GM12878 (cell line): ENCODE data around the gene ZNF684. TPM values are rescaled to one million over a fixed set of nuclear protein-coding genes. Genes with fewer than 3 reads are reported as not detected.

Source experiments
- ATAC-seq: fragments of 200-7000 bp; cut with Tn5 transposase; 3 replicates; pipeline ENCODE4 v1.9.1; 2020; ENCODE audit warnings: mild to moderate bottlenecking, moderate library complexity
- BruUV-seq: library from RNA; stranded (reverse); fragments of 400-500 nt; replicated peaks from 2 replicates; lab custom pipeline; 2021; lab: Mats Ljungman, UMichigan
- CTCF ChIA-PET: fragments of 300-600 bp; sonication (Branson Sonifier 250); formaldehyde crosslinking; extraction: SDS; loops from one replicate; lab custom pipeline; 2021; ENCODE audit warnings: inconsistent platforms; lab: Yijun Ruan, JAX
- POLR2A ChIA-PET: fragments of 350-600 bp; formaldehyde crosslinking; extraction: SDS; loops from one replicate; lab custom pipeline; 2021; ENCODE audit warnings: inconsistent platforms; lab: Charles Lee
- RAD21 ChIA-PET: fragments of 300-600 bp; sonication (Branson Sonifier 250); formaldehyde crosslinking; loops from one replicate; lab custom pipeline; 2023; ENCODE audit warnings: antibody characterized with exemption; ENCODE audit not compliant: unreplicated experiment; lab: Charles Lee
- SMC1A ChIA-PET: fragments of 300-600 bp; sonication (Branson Sonifier 250); formaldehyde crosslinking; loops from one replicate; lab custom pipeline; 2023; ENCODE audit not compliant: unreplicated experiment, uncharacterized antibody; lab: Charles Lee
- DNase-seq: peaks from one replicate; pipeline ENCODE4 v3.0.0-alpha.2; 2011; ENCODE audit warnings: low read depth, low spot score
- FAIRE-seq: peaks from 3 replicates; lab custom pipeline; 2011; peaks lifted over from hg19 to GRCh38; lab: Jason Lieb, UNC
- H2AFZ ChIP-seq: 2 replicates; pipeline ENCODE4 v1.6.0; 2011; ENCODE audit warnings: low read depth, low read length, control low read depth; ENCODE audit not compliant: control insufficient read depth
- H3K27ac ChIP-seq: 2 replicates; pipeline ENCODE4 v1.5.1; 2011; ENCODE audit warnings: control low read depth; ENCODE audit not compliant: control insufficient read depth, insufficient read depth
- H3K27me3 ChIP-seq, 2 experiments: replicated peaks in 1 of 2; 2 replicates each; pipeline versions ENCODE4 v1.6.0 to v1.6.1; 2011; ENCODE audit warnings: low read length in 1 of 2; ENCODE audit not compliant: control insufficient read depth in 2 of 2, insufficient read depth in 2 of 2
- H3K36me3 ChIP-seq, 2 experiments: 2 replicates each; pipeline ENCODE4 v1.5.1; 2011; ENCODE audit warnings: low read length in 1 of 2; ENCODE audit not compliant: control insufficient read depth in 2 of 2, insufficient read depth in 2 of 2
- H3K4me1 ChIP-seq: 2 replicates; pipeline ENCODE4 v1.6.1; 2011; ENCODE audit warnings: mild to moderate bottlenecking, low read length, moderate library complexity, mixed read lengths; ENCODE audit not compliant: control insufficient read depth, insufficient read depth
- H3K4me2 ChIP-seq: 2 replicates; pipeline ENCODE4 v1.6.0; 2011; ENCODE audit warnings: control low read depth; ENCODE audit not compliant: control insufficient read depth, insufficient read depth
- H3K4me3 ChIP-seq: fragments of 200-600 bp; sonication (generic); 2 replicates; pipeline ENCODE4 v1.5.1; 2016
- H3K79me2 ChIP-seq: 2 replicates; pipeline ENCODE4 v1.6.0; 2011; ENCODE audit warnings: low read length; ENCODE audit not compliant: control insufficient read depth, insufficient read depth
- H3K9ac ChIP-seq: 2 replicates; pipeline ENCODE4 v1.8.0; 2011; ENCODE audit warnings: low read length, control low read depth, mixed read lengths; ENCODE audit not compliant: control insufficient read depth, insufficient read depth
- H3K9me3 ChIP-seq: replicated peaks from 3 replicates; pipeline ENCODE4 v1.5.1; 2011; ENCODE audit warnings: mild to moderate bottlenecking, low read length; ENCODE audit not compliant: control insufficient read depth, insufficient read depth
- H4K20me1 ChIP-seq: 2 replicates; pipeline ENCODE4 v1.6.0; 2011; ENCODE audit not compliant: control insufficient read depth, insufficient read depth
- CBX5 ChIP-seq: sonication (generic); IDR thresholded peaks from 2 replicates; pipeline ENCODE4 v1.6.1; 2016; ENCODE audit warnings: low read depth, moderate library complexity, mild to moderate bottlenecking, inconsistent platforms
- CHD2 ChIP-seq: IDR thresholded peaks from 2 replicates; pipeline ENCODE4 v1.6.1; 2011; ENCODE audit warnings: low read depth, low read length, improper control_type of control experiment, borderline replicate concordance
- HDAC6 ChIP-seq: fragments of 200-600 bp; sonication (generic); IDR thresholded peaks from one replicate; pipeline ENCODE4 v1.8.0; 2017; ENCODE audit warnings: antibody characterized with exemption; ENCODE audit not compliant: unreplicated experiment
- IKZF2 ChIP-seq, 2 experiments: fragments of 450-650 bp; IDR thresholded peaks; 2 replicates each; pipeline ENCODE4 v1.6.1; 2017; ENCODE audit warnings: mild to moderate bottlenecking in 2 of 2, moderate library complexity in 2 of 2
- MLLT1 ChIP-seq: fragments of 450-650 bp; IDR thresholded peaks from 2 replicates; pipeline ENCODE4 v1.6.1; 2016; ENCODE audit warnings: mild to moderate bottlenecking
- NBN ChIP-seq: fragments of 450-650 bp; IDR thresholded peaks from 2 replicates; pipeline ENCODE4 v1.6.1; 2016
- NR2C2 ChIP-seq: IDR thresholded peaks from 2 replicates; pipeline ENCODE4 v1.6.1; 2011; ENCODE audit warnings: borderline replicate concordance, low read depth; ENCODE audit not compliant: control insufficient read depth, insufficient read length
- NR2F1 ChIP-seq: fragments of 450-650 bp; conservative IDR thresholded peaks from 2 replicates; pipeline ENCODE4 v1.6.1; 2017; ENCODE audit warnings: mild to moderate bottlenecking
- RELB ChIP-seq: fragments of 450-650 bp; IDR thresholded peaks from 2 replicates; pipeline ENCODE4 v1.6.1; 2017; ENCODE audit warnings: low read depth, mild to moderate bottlenecking, moderate library complexity
- SKIL ChIP-seq: fragments of 450-650 bp; IDR thresholded peaks from 2 replicates; pipeline ENCODE4 v1.6.1; 2017; ENCODE audit warnings: mild to moderate bottlenecking, low read depth, inconsistent platforms; ENCODE audit not compliant: poor library complexity, severe bottlenecking
- YY1 ChIP-seq: IDR thresholded peaks from 2 replicates; pipeline ENCODE4 v1.6.1; 2011; ENCODE audit warnings: low read depth, mild to moderate bottlenecking, low read length
- ZBTB4 ChIP-seq: fragments of 450-650 bp; formaldehyde crosslinking; IDR thresholded peaks from 2 replicates; pipeline ENCODE4 v1.4.0; 2022; ENCODE audit warnings: mild to moderate bottlenecking, moderate library complexity
- WGBS: methylation state at CpG from one replicate; pipeline ENCODE4 v1.1.6; 2016; ENCODE audit warnings: low lambda C conversion rate; ENCODE audit not compliant: insufficient replicate concordance, insufficient coverage; ENCODE audit errors: missing lambda C conversion rate; 5-methylcytosine and 5-hydroxymethylcytosine counted together
- in situ Hi-C: fragments of 300-500 bp; cut with MboI; formaldehyde crosslinking; loops from 9 replicates; pipeline ENCODE4 v1.14.3; 2018; ENCODE audit warnings: mixed read lengths
- intact Hi-C: fragments of 100-400 bp; cut with micrococcal nuclease; formaldehyde crosslinking; loops from one replicate; pipeline ENCODE4 v1.14.2; 2022; ENCODE audit not compliant: unreplicated experiment
- polyA plus RNA-seq, 11 experiments: library from polyadenylated mRNA; depleted of rRNA in 4 of 11; unstranded in 6 of 11; stranded (reverse) in 5 of 11; fragments of >200 nt; fragmentation: Nextera tagmentation in 4 of 11; fragmentation: Illumina TruSeq in 1 of 11; extraction: Ambion mirVana in 4 of 11; extraction: Trizol in 1 of 11; gene quantifications; 1 replicate in 1 of 11; 2 replicates in 10 of 11; pipeline versions ENCODE4 v1.2.1 to v1.2.3, GENCODE V29; 2011 to 2016; ENCODE audit warnings: inconsistent platforms in 2 of 11, missing spikeins in 2 of 11, low read depth in 1 of 11
- total RNA-seq, 4 experiments: library from RNA; depleted of rRNA in 3 of 4; stranded (reverse); fragments of >200 nt in 3 of 4; fragmentation: Illumina TruSeq in 1 of 4; extraction: Trizol in 1 of 4; gene quantifications; 2 replicates each; pipeline versions ENCODE4 v1.2.1 to v1.2.3, GENCODE V29; 2013 to 2021

ZNF684 gene
- total and polyA plus RNA-seq, 10 of the 15 experiments (the other 5 are each of a cell fraction or from before 2014, with no cell fraction given), result 3.8 to 6.8 (median 6.0) TPM

GRCh38 chr1:40519517-40519916 lies 11.9 kb upstream of the ZNF684 start (continued):
- TF ChIP-seq ZBTB4 (no peak), NR2C2 (no peak), CHD2 (no peak)
- TF ChIP-seq, all 136 proteins: peak for 0

- BruUV-seq, result TSS peak; percentile 99
- FAIRE-seq, result no peak
Observed at GRCh38 chr1:40530735-40531380, 579 bp upstream of the ZNF684 start.

More at GRCh38 chr1:40530735-40531380, 579 bp upstream of the ZNF684 start:
- no peaks in the 10 kb centered on the region; the same call in 2 of the 3 replicates for H3K9me3 ChIP-seq
- TF ChIP-seq RELB (peak; percentile 63; the same call in 1 of the 2 replicates), NR2F1 (no peak), HDAC6 (no peak), YY1 (peak; percentile 74), IKZF2 (IDR thresholded peaks at IDR 0.05) (peak in 1 of 2 experiments; percentile 20; a peak in 1 of 4 replicates), SKIL (peak; percentile 62), NBN (0 out of 2 replicates have a peak, but pooled peaks have one; percentile 35), MLLT1 (peak; percentile 94), CBX5 (0 out of 2 replicates have a peak, but pooled peaks have one; percentile 9)
- TF ChIP-seq, all 136 proteins: peak for 7
- DNase-seq (no peak), ATAC-seq (peak; percentile 30)
- ChIA-PET SMC1A (interaction anchor here (1.0 to 2.2 kb wide), 4 partner anchors 18 to 323 kb away, joined by 3 to 8 read pairs (median 4); partner anchors contain the start of gene ZFP69B), RAD21 (interaction anchor here (1.8 kb wide), 1 partner anchor 81 kb away, joined by 10 read pairs; the partner anchor contains the start of gene ZFP69B), CTCF (interaction anchor here (0.7 to 3.4 kb wide), 15 partner anchors 12 to 421 kb away, joined by 3 to 38 read pairs (median 14); partner anchors contain the start of genes EXO5 and ZFP69), POLR2A (interaction anchor here (0.5 to 1.7 kb wide), 4 partner anchors 22 to 268 kb away, joined by 3 to 7 read pairs (median 4); partner anchors contain the start of gene EXO5)
- peak overlapping the region; percentile 99 for H2AFZ ChIP-seq
- H3K27me3 ChIP-seq, result no peaks in the 10 kb centered on the region
- peak overlapping the region; percentile 99 for H3K4me2 ChIP-seq
- intact Hi-C loops, result loop anchor here (5.0 kb wide), 1 partner anchor 421 kb away; no protein-coding TSS in a partner anchor
- WGBS, result 61% methylated on average over 5 of the region's 5 CpGs
- H3K79me2 ChIP-seq, result peaks cover 3% of the 10 kb centered on the region
- H3K36me3 ChIP-seq, result no peaks in the 10 kb centered on the region
- H4K20me1 ChIP-seq, result no peaks in the 10 kb centered on the region
- H3K9ac ChIP-seq, result peak overlapping the region; percentile 83
- in situ Hi-C loops, result no loop called here
- peak overlapping the region; percentile 77 for H3K27ac ChIP-seq
- H3K4me1 ChIP-seq, result peaks cover 6% of the 10 kb centered on the region
- H3K4me3 ChIP-seq, result peak overlapping the region; percentile 71
